A549 treated with dexamethasone at 1 μM for 4 hours (cell line): ENCODE data around the gene STK38. TPM values are rescaled to one million over a fixed set of nuclear protein-coding genes. Genes with fewer than 3 reads are reported as not detected.

ENCODE experiments used
- total RNA-seq: library from RNA; stranded (reverse); fragments of 200-300 nt; extraction: Qiagen RNA extraction; gene quantifications from 5 replicates; pipeline ENCODE4 v1.2.3, GENCODE V29; 2022

Gene STK38
- 13.0 to 17.5 TPM (median 16.8 TPM) in 5 replicates for total RNA-seq

DNA sequence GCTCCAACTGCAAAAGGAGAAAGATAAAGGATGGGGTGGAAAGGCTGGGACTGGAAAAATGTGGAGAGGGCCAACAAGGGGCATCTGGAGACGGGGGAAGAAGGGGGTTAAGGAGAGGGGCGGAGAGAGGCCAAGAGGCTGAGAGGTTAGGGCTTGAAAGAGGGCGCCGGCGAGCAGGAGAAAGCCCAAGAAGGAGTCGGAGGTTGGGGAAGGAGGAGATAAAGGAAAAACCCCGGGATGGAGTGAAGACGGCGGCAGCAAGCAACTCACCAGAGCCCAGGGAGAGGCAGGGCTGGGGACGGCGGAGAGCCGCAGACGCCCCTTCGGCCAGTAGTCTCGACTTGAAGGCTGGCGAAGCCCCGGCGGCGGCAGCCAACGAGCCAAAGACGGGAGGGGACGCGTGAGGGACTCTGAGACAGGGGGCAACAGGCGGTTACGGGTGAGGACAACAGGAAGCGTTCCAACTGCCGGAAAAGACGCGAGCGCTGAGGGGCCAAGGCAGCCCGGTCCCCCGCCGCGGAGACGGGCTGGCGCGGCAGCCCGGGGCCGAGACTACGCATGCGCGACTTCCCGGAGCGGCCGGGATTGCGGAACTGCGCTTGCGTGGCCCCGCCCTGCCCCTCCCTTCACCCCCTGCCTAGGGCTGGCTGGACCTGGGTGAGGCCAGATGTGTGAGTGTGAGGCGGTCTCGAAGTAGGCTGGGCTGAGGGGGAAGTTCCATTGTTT is at the start of gene STK38:
STK38 (minus strand) TSS at position 560 of the 726 bp plus-strand sequence. CDS start 7,277 bp downstream, outside the sequence.

DNA sequence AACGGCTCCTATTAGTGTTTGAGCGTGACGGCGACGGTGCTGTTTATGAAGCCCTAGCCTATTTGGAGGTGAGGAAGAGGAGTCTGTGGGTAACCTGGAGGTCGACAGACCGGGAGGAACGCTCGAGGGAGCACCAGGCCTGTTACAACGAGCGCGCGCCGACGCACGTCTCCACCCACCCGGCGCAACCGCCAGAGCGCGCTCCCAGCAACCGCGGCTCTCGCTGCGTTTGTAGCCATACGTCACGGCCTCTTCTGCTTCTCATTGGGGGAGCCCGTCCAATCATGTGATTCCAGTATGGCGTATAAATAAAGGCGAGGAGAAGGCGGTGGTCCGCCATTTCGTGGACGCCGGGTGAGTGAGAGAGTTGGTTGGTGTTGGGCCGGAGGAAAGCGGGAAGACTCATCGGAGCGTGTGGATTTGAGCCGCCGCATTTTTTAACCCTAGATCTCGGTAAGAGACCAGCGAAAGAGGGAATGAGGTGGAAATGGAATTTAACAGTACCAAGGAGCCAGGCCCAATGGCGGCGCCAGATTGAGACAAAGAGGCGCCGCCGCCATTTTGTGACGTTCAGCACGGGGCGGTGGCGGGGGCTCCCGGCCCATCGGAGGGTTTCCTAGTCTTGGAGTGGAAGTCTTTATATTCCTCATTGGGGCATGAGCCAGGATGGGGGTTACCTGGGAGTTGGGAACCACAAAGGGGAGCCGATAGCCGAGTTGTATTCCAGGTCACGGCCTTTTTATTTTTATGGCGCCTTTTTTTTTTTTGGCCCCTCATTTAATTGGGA is 46.9 kb upstream of the STK38 start, which contains the start of gene SRSF3:
SRSF3 (plus strand) TSS at position 334 of the 787 bp plus-strand sequence. CDS start 2,401 bp downstream, outside the sequence.

Other genes starting within 250 kb of the STK38 start
- gene BNIP5, start 210.6 kb downstream of the STK38 start, total RNA-seq: 0.02 to 0.05 TPM (median 0.03 TPM) in 5 replicates
- 0.09 to 0.28 TPM (median 0.13 TPM) in 5 replicates for gene ETV7, start 159.8 kb downstream of the STK38 start, total RNA-seq
- 0.06 TPM in 1 of 5 replicates, not detected in the others for gene PXT1, start 104.6 kb downstream of the STK38 start, total RNA-seq
- gene KCTD20, start 104.5 kb downstream of the STK38 start, total RNA-seq: 15.7 to 18.0 TPM (median 17.4 TPM) in 5 replicates
- 485 to 703 TPM (median 506 TPM) in 5 replicates for gene SRSF3, start 46.9 kb upstream of the STK38 start, total RNA-seq
- gene CDKN1A, start 131.2 kb upstream of the STK38 start, total RNA-seq: 248 to 304 TPM (median 283 TPM) in 5 replicates
- 0.04 to 0.05 TPM (median 0.04 TPM) in 5 replicates for gene RAB44, start 150.3 kb upstream of the STK38 start, total RNA-seq